Gastroesophageal sphincter (tissue), 4 donors: Measurements from ENCODE around the gene KLK4. TPM values are rescaled to one million over a fixed set of nuclear protein-coding genes. Genes with fewer than 3 reads are reported as not detected.
A peak's percentile ranks its signal among the peaks of the same experiment; 100 is the strongest.

Experiments
- ATAC-seq: fragments of 150-250 bp; one replicate; pipeline ENCODE4 v1.9.1; 2016; ENCODE audit warnings: mild to moderate bottlenecking, moderate library complexity
- H3K27ac ChIP-seq, 4 donors: fragments of 200-600 bp; sonication (generic) in 3 of 4; 1 replicate in 3 of 4; 2 replicates in 1 of 4; pipeline ENCODE4 v1.5.1; 2016 to 2019
- H3K27me3 ChIP-seq: fragments of 200-600 bp; sonication (generic); one replicate; pipeline ENCODE4 v1.5.1; 2019
- H3K36me3 ChIP-seq, 2 donors: fragments of 200-600 bp; sonication (generic); one replicate each; pipeline ENCODE4 v1.5.1; 2019; ENCODE audit warnings: control low read depth in 1 of 2
- H3K4me1 ChIP-seq, 3 donors: fragments of 200-600 bp; sonication (generic); 1 replicate in 2 of 3; 2 replicates in 1 of 3; pipeline ENCODE4 v1.5.1; 2016 to 2019; ENCODE audit warnings: control low read depth in 2 of 3
- H3K4me3 ChIP-seq, 2 donors: fragments of 200-600 bp; sonication (generic); one replicate each; pipeline ENCODE4 v1.5.1; 2019; ENCODE audit warnings: mild to moderate bottlenecking in 1 of 2, moderate library complexity in 1 of 2
- H3K9me3 ChIP-seq, 3 donors: fragments of 200-600 bp; sonication (generic); one replicate each; pipeline ENCODE4 v1.5.1; 2017 to 2019; ENCODE audit warnings: control low read depth in 2 of 3
- CTCF ChIP-seq, 4 experiments: fragments of 200-600 bp in 2 of 4; fragments of 450-650 bp in 2 of 4; sonication (generic) in 1 of 4; IDR thresholded peaks; one replicate each; pipeline ENCODE4 v1.5.1; 2017 to 2019; ENCODE audit warnings: antibody characterized with exemption in 4 of 4, mild to moderate bottlenecking in 2 of 4, moderate library complexity in 2 of 4
- EP300 ChIP-seq: sonication (generic); formaldehyde crosslinking; IDR thresholded peaks from one replicate; pipeline ENCODE4 v1.6.1; 2017; ENCODE audit warnings: antibody characterized with exemption, mild to moderate bottlenecking
- POLR2A ChIP-seq, 2 donors: fragments of 450-650 bp; IDR thresholded peaks; one replicate each; pipeline ENCODE4 v1.6.1; 2017; ENCODE audit warnings: antibody characterized with exemption in 2 of 2, mild to moderate bottlenecking in 2 of 2, moderate library complexity in 1 of 2
- POLR2AphosphoS5 ChIP-seq: sonication (generic); formaldehyde crosslinking; IDR thresholded peaks from one replicate; pipeline ENCODE4 v1.6.1; 2017; ENCODE audit warnings: antibody characterized with exemption
- WGBS, 2 donors: methylation state at CpG; one replicate each; pipeline ENCODE4 v1.1.5; 2018; ENCODE audit warnings: low coverage in 1 of 2; 5-methylcytosine and 5-hydroxymethylcytosine counted together
- total RNA-seq, 4 donors: library from RNA; depleted of rRNA; stranded (reverse); fragments of >200 nt; gene quantifications; one replicate each; pipeline ENCODE4 v1.1.0, GENCODE V29; 2016

KLK4 gene
- total RNA-seq, 4 donors from 2014 or later: not detected

DNA sequence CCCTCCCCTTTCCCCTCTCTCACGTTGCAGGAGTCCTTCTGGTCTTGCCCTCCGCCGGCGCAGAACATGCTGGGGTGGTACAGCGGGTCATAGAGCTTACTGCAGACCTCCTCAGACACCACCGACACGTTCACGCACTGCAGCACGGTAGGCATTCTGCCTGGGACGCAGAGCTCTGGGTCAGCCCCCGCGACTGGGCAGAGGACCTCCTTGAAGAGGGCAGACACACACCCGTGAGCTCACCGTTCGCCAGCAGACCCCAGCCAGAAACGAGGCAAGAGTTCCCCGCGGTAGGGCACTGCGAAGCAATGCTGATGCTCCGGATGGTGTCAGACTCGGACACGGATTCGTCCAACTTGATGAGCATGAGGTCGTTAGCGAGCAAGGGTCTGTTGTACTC is 2.9 kb downstream of the KLK4 start:
- peaks cover 0 to 8% (median 0%) of the 10 kb centered on the region in 3 donors for H3K4me1 ChIP-seq
- no peak overlapping the region for H3K27ac ChIP-seq
- TF ChIP-seq CTCF (IDR thresholded peaks at IDR 0.05): no peak
- no peak for TF ChIP-seq POLR2AphosphoS5
- TF ChIP-seq EP300: no peak
- TF ChIP-seq POLR2A (IDR thresholded peaks at IDR 0.05): no peak
- 29% methylated on average over 4 of the region's 25 CpGs; no CpG with 5 or more reads in 1 of the 2 donors for WGBS, 2 donors
- H3K4me3 ChIP-seq: no peak overlapping the region
- ATAC-seq: no peak
- peaks cover 100% of the 10 kb centered on the region for H3K27me3 ChIP-seq
- H3K36me3 ChIP-seq: no peaks in the 10 kb centered on the region
- peaks cover 0 to 6% (median 0%) of the 10 kb centered on the region in 3 donors for H3K9me3 ChIP-seq

DNA sequence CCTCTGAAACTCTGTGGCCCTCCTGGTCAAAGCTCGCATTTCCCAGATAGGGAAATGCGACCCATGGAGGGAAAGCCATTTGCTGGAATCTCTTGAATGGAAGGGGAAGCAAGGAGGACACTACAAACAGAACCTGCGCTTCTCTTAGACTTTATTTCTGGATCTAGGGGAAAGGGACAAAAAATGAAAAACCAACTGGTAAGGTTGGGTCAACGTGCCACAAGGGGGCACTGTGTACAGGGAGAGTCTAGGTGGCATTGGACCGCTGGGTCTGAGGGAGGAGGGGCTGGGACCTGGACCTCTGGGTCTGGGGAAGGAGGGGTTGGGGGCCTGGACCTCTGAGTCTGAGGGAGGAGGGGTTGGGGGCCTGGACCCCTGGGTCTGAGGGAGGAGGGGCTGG is 5.0 kb downstream of the KLK4 start:
- Histone ChIP-seq H3K27ac (no peak overlapping the region), H3K27me3 (peaks cover 81% of the 10 kb centered on the region), H3K36me3 (no peaks in the 10 kb centered on the region), H3K4me1 (peaks cover 0 to 8% (median 0%) of the 10 kb centered on the region in 3 donors), H3K9me3 (peaks cover 0 to 6% (median 0%) of the 10 kb centered on the region in 3 donors), H3K4me3 (no peak overlapping the region)
- peak in 1 of 4 experiments; percentile 11 for TF ChIP-seq CTCF (IDR thresholded peaks at IDR 0.05)
- no peak for TF ChIP-seq POLR2A (IDR thresholded peaks at IDR 0.05)
- 15 to 20% methylated on average over 2 to 3 of the region's 5 CpGs for WGBS, 2 donors
- ATAC-seq: no peak

- Histone ChIP-seq H3K4me1 (no peaks in the 10 kb centered on the region), H3K27ac (no peak overlapping the region), H3K9me3 (no peaks in the 10 kb centered on the region), H3K36me3 (no peaks in the 10 kb centered on the region), H3K27me3 (peaks cover 70% of the 10 kb centered on the region), H3K4me3 (no peak overlapping the region)
- ATAC-seq: no peak
- WGBS, 2 donors: 70 to 74% methylated on average over 3 to 4 of the region's 4 CpGs
- no peak for TF ChIP-seq POLR2AphosphoS5
- no peak for TF ChIP-seq POLR2A (IDR thresholded peaks at IDR 0.05)
- no peak for TF ChIP-seq EP300
- no peak for TF ChIP-seq CTCF (IDR thresholded peaks at IDR 0.05)
Observed at GRCh38 chr19:50902640-50903039, 8.6 kb downstream of the KLK4 start.

DNA sequence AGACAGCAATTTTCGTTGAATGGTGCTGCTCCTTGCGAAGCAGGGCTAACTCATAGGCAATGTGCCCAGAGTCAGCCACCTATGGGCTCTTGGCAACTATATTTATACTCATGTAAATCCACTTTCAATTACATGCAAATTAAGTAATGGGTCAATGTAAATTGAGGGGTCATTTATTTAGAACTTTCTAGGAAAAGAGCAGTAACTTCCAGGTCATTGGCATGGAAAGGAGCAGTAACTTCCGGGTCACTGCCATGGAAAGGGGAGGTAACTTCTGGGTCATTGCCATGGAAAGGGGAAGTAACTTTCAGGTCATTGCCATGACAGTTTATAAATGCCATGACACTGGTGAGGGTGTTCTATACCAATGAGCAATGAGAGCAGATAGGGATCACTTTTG is 11.6 kb downstream of the KLK4 start:
- peaks cover 66% of the 10 kb centered on the region for H3K27me3 ChIP-seq
- H3K4me1 ChIP-seq: no peaks in the 10 kb centered on the region
- no peak overlapping the region for H3K27ac ChIP-seq
- TF ChIP-seq POLR2AphosphoS5: no peak
- TF ChIP-seq CTCF (IDR thresholded peaks at IDR 0.05): no peak
- TF ChIP-seq POLR2A (IDR thresholded peaks at IDR 0.05): no peak
- TF ChIP-seq EP300: no peak
- 79 to 100% methylated on average over 3 of the region's 3 CpGs for WGBS, 2 donors
- H3K9me3 ChIP-seq: no peaks in the 10 kb centered on the region
- ATAC-seq: no peak
- H3K4me3 ChIP-seq: no peak overlapping the region
- H3K36me3 ChIP-seq: no peaks in the 10 kb centered on the region

GRCh38 chr19:50898018-50898417 is 13.2 kb downstream of the KLK4 start:
- no peak for ATAC-seq
- TF ChIP-seq POLR2AphosphoS5: no peak
- no peak for TF ChIP-seq EP300
- no peak for TF ChIP-seq POLR2A (IDR thresholded peaks at IDR 0.05)
- TF ChIP-seq CTCF (IDR thresholded peaks at IDR 0.05): no peak
- Histone ChIP-seq H3K36me3 (no peaks in the 10 kb centered on the region), H3K27ac (no peak overlapping the region), H3K4me3 (no peak overlapping the region), H3K27me3 (peaks cover 63% of the 10 kb centered on the region), H3K9me3 (no peaks in the 10 kb centered on the region), H3K4me1 (no peaks in the 10 kb centered on the region)
- WGBS, 2 donors: 67% methylated on average over 4 of the region's 4 CpGs
